Colonic mucosa (tissue), 4 donors: ENCODE results near the gene PSG1. TPM values are rescaled to one million over a fixed set of nuclear protein-coding genes. Genes with fewer than 3 reads are reported as not detected.
"Not testable (repeated sequence)": the region's sequence is repeated elsewhere in the genome, so short reads cannot be mapped to it uniquely, and the experiment has no call there.

Experiments used
- DNase-seq: peaks from one replicate; pipeline ENCODE4 v3.0.0-alpha.2; 2020
- H3K27ac ChIP-seq: fragments of 200-600 bp; one replicate; pipeline ENCODE4 v1.8.0; 2021
- H3K27me3 ChIP-seq: fragments of 200-600 bp; one replicate; pipeline ENCODE4 v1.8.0; 2021
- H3K36me3 ChIP-seq: fragments of 200-600 bp; one replicate; pipeline ENCODE4 v1.8.0; 2021
- H3K4me1 ChIP-seq: fragments of 200-600 bp; one replicate; pipeline ENCODE4 v1.8.0; 2021; ENCODE audit warnings: mild to moderate bottlenecking
- H3K4me3 ChIP-seq: fragments of 200-600 bp; one replicate; pipeline ENCODE4 v1.8.0; 2021
- H3K9ac ChIP-seq, 2 donors: one replicate each; pipeline ENCODE4 v1.7.0; 2013; ENCODE audit warnings: control low read depth in 2 of 2, low read depth in 2 of 2, low read length in 2 of 2
- H3K9me3 ChIP-seq: fragments of 200-600 bp; one replicate; pipeline ENCODE4 v1.8.0; 2021
- CTCF ChIP-seq: fragments of 200-600 bp; IDR thresholded peaks from one replicate; pipeline ENCODE4 v1.8.0; 2022; ENCODE audit warnings: antibody characterized with exemption, mild to moderate bottlenecking
- intact Hi-C: fragments of 100-400 bp; cut with DNase I; formaldehyde crosslinking; loops from one replicate; pipeline ENCODE4 v1.14.1; 2022
- total RNA-seq, 2 donors: library from RNA; stranded (reverse); fragmentation: NEBNext Ultra II Directional in 1 of 2; extraction: Animal tissue kit (Norgen Biotek cat#: 25700) in 1 of 2; gene quantifications; one replicate each; pipeline ENCODE4 v1.2.1, GENCODE V29; 2021
- donor health status: healthy.
- donor health status: DM: no; HTN: no; CAD: no.
- donor health status: DM: no; HTN: no; CAD: no.

PSG1 gene
- total RNA-seq = not detected

GRCh38 chr19:42879613-42880012, at the start of gene PSG1:
Gene PSG1 (minus strand): TSS chr19:42879713. CDS start chr19:42879581, 132 bp downstream.
- H3K4me1 ChIP-seq = no peaks in the 10 kb centered on the region
- intact Hi-C loops = no loop called here
- no peak for TF ChIP-seq CTCF
- H3K27me3 ChIP-seq = no peaks in the 10 kb centered on the region
- no peak within 1 kb of the TSS for H3K9ac ChIP-seq
- H3K4me3 ChIP-seq = no peak within 1 kb of the TSS
- DNase-seq = no peak
- no peaks in the 10 kb centered on the region for H3K9me3 ChIP-seq
- H3K27ac ChIP-seq = no peak within 1 kb of the TSS
- H3K36me3 ChIP-seq = no peaks in the 10 kb centered on the region

- no peaks in the 10 kb centered on the region for H3K36me3 ChIP-seq
- no peak overlapping the region for H3K27ac ChIP-seq
- H3K27me3 ChIP-seq = no peaks in the 10 kb centered on the region
- DNase-seq = no peak
- no peaks in the 10 kb centered on the region for H3K9me3 ChIP-seq
- H3K4me3 ChIP-seq = no peak overlapping the region
- TF ChIP-seq CTCF = no peak
- H3K9ac ChIP-seq = no peak overlapping the region
- intact Hi-C loops = no loop called here
- H3K4me1 ChIP-seq = no peaks in the 10 kb centered on the region
Observed at GRCh38 chr19:42928896-42929295, 49.4 kb upstream of the PSG1 start.

- H3K4me1 ChIP-seq = no peaks in the 10 kb centered on the region
- no peak overlapping the region for H3K9ac ChIP-seq
- no peak for TF ChIP-seq CTCF
- DNase-seq = no peak
- H3K4me3 ChIP-seq = no peak overlapping the region
- intact Hi-C loops = no loop called here
- H3K9me3 ChIP-seq = no peaks in the 10 kb centered on the region
- H3K27ac ChIP-seq = no peak overlapping the region
- H3K36me3 ChIP-seq = no peaks in the 10 kb centered on the region
- H3K27me3 ChIP-seq = no peaks in the 10 kb centered on the region
Observed at GRCh38 chr19:42926781-42927180, 47.3 kb upstream of the PSG1 start.

GRCh38 chr19:42923106-42923505, 43.6 kb upstream of the PSG1 start:
- H3K9ac ChIP-seq, H3K27ac ChIP-seq, intact Hi-C loops, H3K36me3 ChIP-seq, H3K4me1 ChIP-seq, H3K27me3 ChIP-seq, H3K4me3 ChIP-seq, H3K9me3 ChIP-seq: not testable (repeated sequence)
- peak; percentile 23 for DNase-seq

- DNase-seq, H3K27ac ChIP-seq, H3K9ac ChIP-seq, H3K36me3 ChIP-seq, H3K4me1 ChIP-seq, H3K9me3 ChIP-seq, H3K27me3 ChIP-seq, intact Hi-C loops, H3K4me3 ChIP-seq: not testable (repeated sequence)
Observed at GRCh38 chr19:42920971-42921370, 41.5 kb upstream of the PSG1 start.

- Histone ChIP-seq H3K36me3 (no peaks in the 10 kb centered on the region), H3K4me1 (no peaks in the 10 kb centered on the region), H3K9ac (no peak overlapping the region), H3K9me3 (no peaks in the 10 kb centered on the region), H3K27ac (no peak overlapping the region), H3K4me3 (no peak overlapping the region), H3K27me3 (no peaks in the 10 kb centered on the region)
- DNase-seq = no peak
- no peak for TF ChIP-seq CTCF
- intact Hi-C loops = no loop called here
Observed at GRCh38 chr19:42919757-42920079, 40.2 kb upstream of the PSG1 start.

- H3K27ac ChIP-seq, H3K4me3 ChIP-seq, H3K9me3 ChIP-seq, intact Hi-C loops, H3K36me3 ChIP-seq, H3K9ac ChIP-seq, H3K4me1 ChIP-seq, DNase-seq, H3K27me3 ChIP-seq: not testable (repeated sequence)
Observed at GRCh38 chr19:42919070-42919756, 39.7 kb upstream of the PSG1 start.

- H3K4me3 ChIP-seq, H3K36me3 ChIP-seq, H3K4me1 ChIP-seq, intact Hi-C loops, H3K9me3 ChIP-seq, H3K27ac ChIP-seq, H3K27me3 ChIP-seq, DNase-seq, H3K9ac ChIP-seq: not testable (repeated sequence)
Observed at GRCh38 chr19:42918377-42919069, 39.0 kb upstream of the PSG1 start.

GRCh38 chr19:42917634-42918033, 38.1 kb upstream of the PSG1 start, which contains the start of gene PSG6:
Gene PSG6 (minus strand): TSS chr19:42917894. CDS start chr19:42917792, 102 bp downstream.
- intact Hi-C loops, H3K36me3 ChIP-seq, H3K27ac ChIP-seq, H3K9me3 ChIP-seq, DNase-seq, H3K4me1 ChIP-seq, H3K4me3 ChIP-seq, H3K9ac ChIP-seq, H3K27me3 ChIP-seq: not testable (repeated sequence)

- H3K27ac ChIP-seq, DNase-seq, intact Hi-C loops: not testable (repeated sequence)
Observed at GRCh38 chr19:42916931-42917330, 37.4 kb upstream of the PSG1 start.

More at GRCh38 chr19:42916931-42917330, 37.4 kb upstream of the PSG1 start:
- H3K9ac ChIP-seq, H3K9me3 ChIP-seq, H3K4me1 ChIP-seq, H3K27me3 ChIP-seq, H3K36me3 ChIP-seq, H3K4me3 ChIP-seq: not testable (repeated sequence)
